HG02763 (cell line): Measurements from ENCODE around the gene LGI4.
"Not testable (repeated sequence)": the region's sequence is repeated elsewhere in the genome, so short reads cannot be mapped to it uniquely, and the experiment has no call there.

Experiments
- ATAC-seq: cut with Tn5 transposase; IDR thresholded peaks from one replicate; pipeline ENCODE4 v1.9.1; 2021; ENCODE audit warnings: mild to moderate bottlenecking, moderate library complexity; ENCODE audit not compliant: unreplicated experiment

Gene LGI4

GRCh38 chr19:35161434-35161743, 26.5 kb upstream of the LGI4 start:
- ATAC-seq: no peak

GRCh38 chr19:35160629-35161433, 26.0 kb upstream of the LGI4 start:
- ATAC-seq: no peak

GRCh38 chr19:35159606-35160005, 24.7 kb upstream of the LGI4 start:
- ATAC-seq: no peak

GRCh38 chr19:35157431-35157830, 22.6 kb upstream of the LGI4 start:
- ATAC-seq: no peak

GRCh38 chr19:35156673-35157014, 21.8 kb upstream of the LGI4 start:
- no peak for ATAC-seq

- no peak for ATAC-seq
Observed at GRCh38 chr19:35155981-35156672, 21.3 kb upstream of the LGI4 start.

- peak; percentile 29 for ATAC-seq
Observed at GRCh38 chr19:35155441-35155840, 20.6 kb upstream of the LGI4 start.

- ATAC-seq: peak; percentile 37
Observed at GRCh38 chr19:35154525-35155406, 19.9 kb upstream of the LGI4 start, which contains the start of gene FXYD5. FXYD5 (plus strand) TSS chr19:35154735; CDS start chr19:35155551, 816 bp downstream.

- ATAC-seq: no peak
Observed at GRCh38 chr19:35153701-35154524, 19.1 kb upstream of the LGI4 start.

GRCh38 chr19:35153129-35153522, 18.3 kb upstream of the LGI4 start:
- ATAC-seq: not testable (repeated sequence)

- ATAC-seq: no peak
Observed at GRCh38 chr19:35151273-35152065, 16.6 kb upstream of the LGI4 start.

- ATAC-seq: no peak
Observed at GRCh38 chr19:35150445-35150844, 15.6 kb upstream of the LGI4 start.

- no peak for ATAC-seq
Observed at GRCh38 chr19:35149463-35149862, 14.6 kb upstream of the LGI4 start.

- no peak for ATAC-seq
Observed at GRCh38 chr19:35146746-35147459, 12.0 kb upstream of the LGI4 start.

GRCh38 chr19:35144600-35145436, 10.0 kb upstream of the LGI4 start:
- ATAC-seq: no peak

GRCh38 chr19:35144259-35144599, 9.4 kb upstream of the LGI4 start:
- ATAC-seq: no peak

- no peak for ATAC-seq
Observed at GRCh38 chr19:35143818-35144217, 9.0 kb upstream of the LGI4 start.

GRCh38 chr19:35143231-35143715, 8.4 kb upstream of the LGI4 start, which contains the start of gene FXYD7:
FXYD7 (plus strand) TSS chr19:35143255; CDS start chr19:35143334, 79 bp downstream.
- ATAC-seq: no peak
